ENCODE measurements around the gene GJB4.
"Not testable (repeated sequence)": the region's sequence is repeated elsewhere in the genome, so short reads cannot be mapped to it uniquely, and the experiment has no call there.

The GJB4 gene

DNA sequence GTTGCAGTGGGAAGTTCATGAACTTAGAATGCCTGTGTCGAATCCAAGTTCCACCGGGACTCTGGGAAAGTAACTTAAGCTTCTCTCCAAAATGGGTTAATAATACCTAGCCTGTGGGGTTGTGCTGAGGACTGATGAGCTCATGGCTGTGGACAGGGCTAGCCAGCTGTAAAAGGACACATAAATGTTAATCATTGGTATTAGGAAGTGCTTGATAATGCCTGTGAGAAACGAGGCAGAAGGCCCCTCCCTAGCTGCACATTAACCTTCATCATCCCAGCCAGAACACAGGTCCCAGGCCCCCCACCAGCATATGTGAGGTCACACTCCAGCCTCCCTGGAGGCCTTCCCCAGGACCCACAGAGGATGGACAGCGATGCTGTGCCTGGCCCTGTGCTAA is 789 bp upstream of the GJB4 start:
- no peak overlapping the region for H3K4me3 Mint-ChIP-seq

DNA sequence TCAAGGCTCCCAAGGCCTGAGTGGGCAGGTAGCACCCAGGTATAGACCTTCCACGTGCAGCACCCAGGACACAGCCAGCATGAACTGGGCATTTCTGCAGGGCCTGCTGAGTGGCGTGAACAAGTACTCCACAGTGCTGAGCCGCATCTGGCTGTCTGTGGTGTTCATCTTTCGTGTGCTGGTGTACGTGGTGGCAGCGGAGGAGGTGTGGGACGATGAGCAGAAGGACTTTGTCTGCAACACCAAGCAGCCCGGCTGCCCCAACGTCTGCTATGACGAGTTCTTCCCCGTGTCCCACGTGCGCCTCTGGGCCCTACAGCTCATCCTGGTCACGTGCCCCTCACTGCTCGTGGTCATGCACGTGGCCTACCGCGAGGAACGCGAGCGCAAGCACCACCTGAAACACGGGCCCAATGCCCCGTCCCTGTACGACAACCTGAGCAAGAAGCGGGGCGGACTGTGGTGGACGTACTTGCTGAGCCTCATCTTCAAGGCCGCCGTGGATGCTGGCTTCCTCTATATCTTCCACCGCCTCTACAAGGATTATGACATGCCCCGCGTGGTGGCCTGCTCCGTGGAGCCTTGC is 1.7 kb downstream of the GJB4 start:
- H3K27ac Mint-ChIP-seq: no peak overlapping the region
- no peaks in the 10 kb centered on the region for H3K27me3 Mint-ChIP-seq (ENCODE audit: low read depth)
- no peaks in the 10 kb centered on the region for H3K36me3 Mint-ChIP-seq (ENCODE audit: low read depth)
- no peaks in the 10 kb centered on the region for H3K4me1 Mint-ChIP-seq (ENCODE audit: low read depth)
- no peak overlapping the region for H3K4me3 Mint-ChIP-seq
- H3K9me3 Mint-ChIP-seq: no peaks in the 10 kb centered on the region

More for the DNA sequence above, 789 bp upstream of the GJB4 start:
- H3K36me3 Mint-ChIP-seq (ENCODE audit: low read depth): no peaks in the 10 kb centered on the region
- H3K4me1 Mint-ChIP-seq (ENCODE audit: low read depth): no peaks in the 10 kb centered on the region
- H3K27me3 Mint-ChIP-seq (ENCODE audit: low read depth): no peaks in the 10 kb centered on the region
- no peak overlapping the region for H3K27ac Mint-ChIP-seq
- H3K9me3 Mint-ChIP-seq: no peaks in the 10 kb centered on the region

DNA sequence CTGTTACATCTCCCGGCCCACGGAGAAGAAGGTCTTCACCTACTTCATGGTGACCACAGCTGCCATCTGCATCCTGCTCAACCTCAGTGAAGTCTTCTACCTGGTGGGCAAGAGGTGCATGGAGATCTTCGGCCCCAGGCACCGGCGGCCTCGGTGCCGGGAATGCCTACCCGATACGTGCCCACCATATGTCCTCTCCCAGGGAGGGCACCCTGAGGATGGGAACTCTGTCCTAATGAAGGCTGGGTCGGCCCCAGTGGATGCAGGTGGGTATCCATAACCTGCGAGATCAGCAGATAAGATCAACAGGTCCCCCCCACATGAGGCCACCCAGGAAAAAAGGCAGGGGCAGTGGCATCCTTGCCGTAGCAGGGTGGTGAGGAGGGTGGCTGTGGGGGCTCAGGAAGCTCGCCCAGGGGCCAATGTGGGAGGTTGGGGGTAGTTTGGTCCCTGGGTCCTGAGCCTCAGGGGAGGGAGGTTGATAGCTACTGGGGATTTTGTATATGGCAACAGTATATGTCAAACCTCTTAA is 2.3 kb downstream of the GJB4 start:
- Mint-ChIP-seq H3K9me3 (no peaks in the 10 kb centered on the region), H3K4me3 (no peak overlapping the region), H3K4me1 (ENCODE audit: low read depth) (no peaks in the 10 kb centered on the region), H3K27me3 (ENCODE audit: low read depth) (no peaks in the 10 kb centered on the region), H3K36me3 (ENCODE audit: low read depth) (no peaks in the 10 kb centered on the region), H3K27ac (no peak overlapping the region)

DNA sequence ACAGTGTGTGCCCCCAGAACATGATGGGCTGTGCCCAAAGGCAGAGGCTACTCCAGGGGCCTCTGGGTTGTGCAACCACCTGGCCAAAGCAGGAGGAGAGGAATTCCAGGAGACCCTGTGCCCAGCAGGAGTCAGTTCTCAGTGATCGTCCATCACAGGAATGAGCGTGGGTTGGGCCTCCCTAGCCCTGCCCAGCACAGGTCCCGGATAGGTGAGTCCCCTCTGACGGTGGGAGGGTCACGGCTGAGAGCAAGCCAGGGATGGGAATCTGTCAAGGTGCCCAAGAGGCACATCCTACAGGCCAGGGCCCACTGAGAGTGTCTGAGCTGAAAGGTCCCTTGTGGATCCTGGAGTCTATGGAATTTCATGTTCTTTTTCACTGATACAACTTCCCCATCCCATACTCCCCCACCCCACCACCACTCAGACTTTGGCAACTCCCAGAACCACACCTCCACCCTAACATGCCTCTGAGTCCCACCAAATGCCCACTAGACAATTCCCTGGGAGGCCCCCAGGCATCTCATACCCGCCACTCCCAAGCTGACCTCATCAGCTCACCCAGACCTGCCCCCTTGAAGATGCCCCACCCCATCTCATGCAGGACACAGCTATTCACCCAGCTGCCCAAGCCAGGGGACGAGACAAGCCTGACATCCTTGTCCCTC is 3.1 kb downstream of the GJB4 start:
- no peaks in the 10 kb centered on the region for H3K4me1 Mint-ChIP-seq (ENCODE audit: low read depth)
- H3K4me3 Mint-ChIP-seq: no peak overlapping the region
- H3K9me3 Mint-ChIP-seq: no peaks in the 10 kb centered on the region
- no peaks in the 10 kb centered on the region for H3K27me3 Mint-ChIP-seq (ENCODE audit: low read depth)
- H3K27ac Mint-ChIP-seq: no peak overlapping the region
- H3K36me3 Mint-ChIP-seq (ENCODE audit: low read depth): no peaks in the 10 kb centered on the region

DNA sequence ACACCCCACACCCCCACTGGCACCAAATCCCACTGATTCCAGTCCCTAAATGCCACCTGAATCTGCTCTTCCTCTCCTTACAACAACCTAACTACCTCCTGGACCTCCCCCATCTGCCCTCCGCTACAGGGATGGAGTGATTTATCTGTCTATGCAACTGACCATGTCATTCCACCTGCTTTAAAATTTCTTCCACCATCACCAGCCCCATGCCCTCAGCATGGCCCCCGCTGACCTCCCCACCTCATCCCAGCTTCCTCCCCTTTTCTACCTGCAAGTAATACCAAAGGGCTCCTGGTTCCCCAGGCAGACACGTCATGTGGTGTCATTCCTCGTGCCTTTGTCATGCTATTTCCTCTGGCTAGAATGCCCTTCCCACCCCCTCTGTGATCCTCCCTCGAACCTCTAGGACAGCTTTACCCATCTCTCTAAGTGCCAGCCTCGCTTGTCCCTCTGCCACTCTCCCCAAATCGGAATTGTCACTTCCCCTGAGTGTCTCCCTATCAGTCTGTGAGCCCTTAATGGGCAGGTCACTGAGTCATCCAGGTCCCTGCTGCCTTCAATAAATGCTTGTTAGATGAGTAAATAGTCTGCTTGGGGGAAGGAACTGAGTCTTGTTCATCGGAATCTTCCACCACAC is 3.7 kb downstream of the GJB4 start:
- H3K9me3 Mint-ChIP-seq: no peaks in the 10 kb centered on the region
- H3K27me3 Mint-ChIP-seq (ENCODE audit: low read depth): no peaks in the 10 kb centered on the region
- H3K36me3 Mint-ChIP-seq (ENCODE audit: low read depth): no peaks in the 10 kb centered on the region
- no peak overlapping the region for H3K4me3 Mint-ChIP-seq
- H3K4me1 Mint-ChIP-seq (ENCODE audit: low read depth): no peaks in the 10 kb centered on the region
- H3K27ac Mint-ChIP-seq: no peak overlapping the region

DNA sequence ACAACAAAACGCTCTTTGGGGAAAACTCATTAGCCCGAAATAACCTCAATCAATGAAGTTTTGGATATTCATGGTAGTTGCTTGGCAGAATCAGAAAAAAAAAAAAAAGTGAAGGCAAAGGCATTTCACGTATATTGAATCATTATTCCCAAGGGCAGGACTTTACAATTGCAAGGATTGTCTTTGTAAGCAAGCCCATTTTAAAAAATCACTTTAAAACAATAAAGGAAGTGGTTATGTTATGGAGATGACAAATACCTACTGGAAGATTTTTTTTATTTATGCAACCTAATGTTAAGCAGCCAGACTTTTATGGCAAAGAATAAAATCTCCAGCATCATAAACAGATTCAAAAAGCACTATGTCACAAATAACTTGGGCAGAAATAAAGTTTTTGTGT is 9.3 kb downstream of the GJB4 start:
- Mint-ChIP-seq H3K27ac (no peak overlapping the region), H3K4me3 (no peak overlapping the region), H3K27me3 (ENCODE audit: low read depth) (no peaks in the 10 kb centered on the region), H3K9me3 (no peaks in the 10 kb centered on the region), H3K4me1 (ENCODE audit: low read depth) (no peaks in the 10 kb centered on the region), H3K36me3 (ENCODE audit: low read depth) (no peaks in the 10 kb centered on the region)

- H3K4me1 Mint-ChIP-seq (ENCODE audit: low read depth): no peaks in the 10 kb centered on the region
- H3K27me3 Mint-ChIP-seq (ENCODE audit: low read depth): no peaks in the 10 kb centered on the region
- H3K4me3 Mint-ChIP-seq: no peak overlapping the region
- H3K9me3 Mint-ChIP-seq: no peaks in the 10 kb centered on the region
- H3K27ac Mint-ChIP-seq: no peak overlapping the region
- H3K36me3 Mint-ChIP-seq (ENCODE audit: low read depth): no peaks in the 10 kb centered on the region
Measured at GRCh38 chr1:34770891-34771504, 11.5 kb downstream of the GJB4 start.

DNA sequence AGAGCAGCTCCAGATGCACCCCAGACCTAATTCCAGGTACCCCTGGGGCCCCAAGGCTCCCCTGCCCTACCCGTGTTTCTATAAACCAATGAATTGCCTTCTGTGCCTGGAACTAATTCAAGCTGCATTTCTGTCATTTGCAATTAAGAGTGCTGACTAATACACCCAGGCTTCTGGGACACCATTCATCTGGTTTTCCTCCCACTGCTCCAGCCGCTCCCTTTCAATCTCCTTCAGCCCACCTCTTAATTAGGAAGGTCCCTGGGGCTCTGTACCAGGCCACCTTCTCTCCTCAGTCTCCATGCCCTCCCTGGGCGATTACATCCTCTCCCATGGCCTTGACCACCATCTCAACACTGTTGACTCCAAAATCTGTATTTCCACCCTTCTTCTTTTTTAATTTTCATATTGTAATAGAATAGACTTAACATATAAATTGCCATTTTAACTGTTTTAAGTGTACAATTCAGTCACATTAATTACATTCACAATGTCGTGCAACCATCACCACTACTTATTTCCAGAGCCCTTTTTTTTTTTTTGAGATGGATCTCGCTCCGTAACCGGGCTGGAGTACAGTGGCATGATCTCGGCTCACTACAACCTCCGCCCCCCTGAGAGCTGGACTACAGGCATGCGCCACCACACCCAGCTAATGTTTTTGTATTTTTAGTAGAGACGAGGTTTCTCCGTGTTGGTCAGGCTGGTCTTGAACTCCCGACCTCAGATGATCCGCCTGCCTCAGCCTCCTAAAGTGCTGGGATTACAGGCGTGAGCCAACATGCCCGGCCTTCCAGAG is 12.2 kb downstream of the GJB4 start:
- Mint-ChIP-seq H3K27me3 (ENCODE audit: low read depth) (no peaks in the 10 kb centered on the region), H3K36me3 (ENCODE audit: low read depth) (no peaks in the 10 kb centered on the region), H3K9me3 (no peaks in the 10 kb centered on the region), H3K4me1 (ENCODE audit: low read depth) (no peaks in the 10 kb centered on the region), H3K4me3 (no peak overlapping the region), H3K27ac (no peak overlapping the region)

GRCh38 chr1:34773114-34773513 is 13.6 kb downstream of the GJB4 start:
- H3K4me3 Mint-ChIP-seq; H3K36me3 Mint-ChIP-seq (ENCODE audit: low read depth); H3K27me3 Mint-ChIP-seq (ENCODE audit: low read depth); H3K9me3 Mint-ChIP-seq; H3K27ac Mint-ChIP-seq; H3K4me1 Mint-ChIP-seq (ENCODE audit: low read depth): not testable (repeated sequence)

GRCh38 chr1:34774957-34775356 is 15.4 kb downstream of the GJB4 start:
- Mint-ChIP-seq H3K36me3 (ENCODE audit: low read depth) (no peaks in the 10 kb centered on the region), H3K27ac (no peak overlapping the region), H3K4me1 (ENCODE audit: low read depth) (no peaks in the 10 kb centered on the region)

GRCh38 chr1:34776911-34777310 is 17.4 kb downstream of the GJB4 start:
- Mint-ChIP-seq H3K4me1 (ENCODE audit: low read depth) (no peaks in the 10 kb centered on the region), H3K36me3 (ENCODE audit: low read depth) (no peaks in the 10 kb centered on the region), H3K27ac (no peak overlapping the region), H3K27me3 (ENCODE audit: low read depth) (peaks cover 33% of the 10 kb centered on the region), H3K4me3 (no peak overlapping the region), H3K9me3 (no peaks in the 10 kb centered on the region)

More at GRCh38 chr1:34774957-34775356, 15.4 kb downstream of the GJB4 start:
- Mint-ChIP-seq H3K4me3 (no peak overlapping the region), H3K9me3 (no peaks in the 10 kb centered on the region), H3K27me3 (ENCODE audit: low read depth) (peaks cover 22% of the 10 kb centered on the region)

GRCh38 chr1:34777519-34778321 is 18.2 kb downstream of the GJB4 start:
- peaks cover 40% of the 10 kb centered on the region for H3K27me3 Mint-ChIP-seq (ENCODE audit: low read depth)
- no peak overlapping the region for H3K27ac Mint-ChIP-seq
- no peaks in the 10 kb centered on the region for H3K36me3 Mint-ChIP-seq (ENCODE audit: low read depth)
- H3K4me1 Mint-ChIP-seq (ENCODE audit: low read depth): no peaks in the 10 kb centered on the region
- no peaks in the 10 kb centered on the region for H3K9me3 Mint-ChIP-seq
- H3K4me3 Mint-ChIP-seq: no peak overlapping the region

GRCh38 chr1:34778381-34778780 is 18.8 kb downstream of the GJB4 start:
- H3K27ac Mint-ChIP-seq: no peak overlapping the region
- no peak overlapping the region for H3K4me3 Mint-ChIP-seq
- no peaks in the 10 kb centered on the region for H3K4me1 Mint-ChIP-seq (ENCODE audit: low read depth)
- H3K27me3 Mint-ChIP-seq (ENCODE audit: low read depth): peaks cover 46% of the 10 kb centered on the region
- H3K36me3 Mint-ChIP-seq (ENCODE audit: low read depth): no peaks in the 10 kb centered on the region
- H3K9me3 Mint-ChIP-seq: no peaks in the 10 kb centered on the region

DNA sequence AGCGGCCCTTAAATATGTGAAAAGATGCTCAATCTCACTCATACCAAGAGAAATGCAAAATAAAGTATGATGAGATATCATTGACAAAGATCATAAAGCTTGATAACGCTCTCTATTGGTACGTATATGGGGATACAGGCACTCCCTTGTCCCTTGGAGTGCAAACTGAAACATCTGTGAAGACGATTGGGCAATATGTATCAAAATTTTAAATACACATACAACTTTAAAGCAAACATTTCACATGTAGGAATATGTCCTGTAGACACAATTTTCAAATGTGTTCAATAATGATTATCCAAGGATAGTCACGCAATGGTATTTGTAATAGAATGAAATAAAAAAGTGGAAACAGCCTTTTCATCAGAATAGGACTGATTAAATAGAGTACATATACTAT is 19.5 kb downstream of the GJB4 start:
- H3K27me3 Mint-ChIP-seq (ENCODE audit: low read depth): peaks cover 51% of the 10 kb centered on the region
- no peaks in the 10 kb centered on the region for H3K4me1 Mint-ChIP-seq (ENCODE audit: low read depth)
- H3K9me3 Mint-ChIP-seq: no peaks in the 10 kb centered on the region
- no peaks in the 10 kb centered on the region for H3K36me3 Mint-ChIP-seq (ENCODE audit: low read depth)
- H3K4me3 Mint-ChIP-seq: no peak overlapping the region
- H3K27ac Mint-ChIP-seq: no peak overlapping the region
